ENCODE results near the gene GABBR1. TPM values are rescaled to one million over a fixed set of nuclear protein-coding genes. Genes with fewer than 3 reads are reported as not detected.

The GABBR1 gene
- total RNA-seq, 1 experiment from 2014 or later, result 2.1 TPM

GRCh38 chr6:29653452-29654038, 20.6 kb upstream of the GABBR1 start:
- peak; percentile 68 for DNase-seq (ENCODE audit: low read depth)

- no peak for DNase-seq (ENCODE audit: low read depth)
Observed at GRCh38 chr6:29652198-29652584, 19.2 kb upstream of the GABBR1 start.

- DNase-seq (ENCODE audit: low read depth), result peak; percentile 53
Observed at GRCh38 chr6:29651413-29652197, 18.6 kb upstream of the GABBR1 start.

GRCh38 chr6:29649701-29650673, 17.0 kb upstream of the GABBR1 start:
- peak; percentile 99 for DNase-seq (ENCODE audit: low read depth)

- peak; percentile 57 for DNase-seq (ENCODE audit: low read depth)
Observed at GRCh38 chr6:29647927-29648642, 15.1 kb upstream of the GABBR1 start.

GRCh38 chr6:29641430-29642148, 8.6 kb upstream of the GABBR1 start:
- no peak for DNase-seq (ENCODE audit: low read depth)

GRCh38 chr6:29637247-29637646, 4.3 kb upstream of the GABBR1 start:
- no peak for DNase-seq (ENCODE audit: low read depth)

GRCh38 chr6:29633534-29633905, 537 bp upstream of the GABBR1 start:
- DNase-seq (ENCODE audit: low read depth), result no peak

- DNase-seq (ENCODE audit: low read depth), result peak; percentile 72
Observed at GRCh38 chr6:29631860-29632731, 887 bp downstream of the GABBR1 start.

GRCh38 chr6:29631209-29631810, 1.7 kb downstream of the GABBR1 start:
- no peak for DNase-seq (ENCODE audit: low read depth)

- DNase-seq (ENCODE audit: low read depth), result no peak
Observed at GRCh38 chr6:29630315-29630714, 2.7 kb downstream of the GABBR1 start.

GRCh38 chr6:29629571-29629970, 3.4 kb downstream of the GABBR1 start:
- DNase-seq (ENCODE audit: low read depth), result no peak

- DNase-seq (ENCODE audit: low read depth), result peak; percentile 86
Observed at GRCh38 chr6:29628419-29629281, 4.3 kb downstream of the GABBR1 start.

GRCh38 chr6:29627755-29628418, 5.1 kb downstream of the GABBR1 start:
- DNase-seq (ENCODE audit: low read depth), result peak; percentile 79

- no peak for DNase-seq (ENCODE audit: low read depth)
Observed at GRCh38 chr6:29626948-29627754, 5.8 kb downstream of the GABBR1 start.

GRCh38 chr6:29625337-29625930, 7.5 kb downstream of the GABBR1 start:
- DNase-seq (ENCODE audit: low read depth), result no peak

- no peak for DNase-seq (ENCODE audit: low read depth)
Observed at GRCh38 chr6:29624520-29624961, 8.4 kb downstream of the GABBR1 start.

Measured in M059J (cell line).